T-cell (primary cell): Measurements from ENCODE around the gene KCNJ14. TPM values are rescaled to one million over a fixed set of nuclear protein-coding genes. Genes with fewer than 3 reads are reported as not detected.

Experiments
- ATAC-seq, 4 experiments: fragments of 200-7000 bp in 3 of 4; fragments of 150-1000 bp in 1 of 4; cut with Tn5 transposase; replicated peaks in 1 of 4; 1 replicate in 3 of 4; 2 replicates in 1 of 4; pipeline ENCODE4 v1.10.0; 2021; ENCODE audit warnings: moderate library complexity in 3 of 4, mild to moderate bottlenecking in 2 of 4, moderate number of reproducible peaks in 1 of 4
- CTCF ChIA-PET, 2 donors: fragments of 300-600 bp; sonication (Branson Sonifier 250); formaldehyde crosslinking; loops; one replicate each; lab custom pipeline; 2022; ENCODE audit warnings: antibody characterized with exemption in 2 of 2; lab: Charles Lee
- POLR2A ChIA-PET, 2 donors: fragments of 300-600 bp; sonication (Branson Sonifier 250); formaldehyde crosslinking; loops; one replicate each; lab custom pipeline; 2022; ENCODE audit warnings: antibody characterized with exemption in 2 of 2; lab: Charles Lee
- DNase-seq, 35 experiments: peaks; one replicate each; pipeline versions ENCODE4 v3.0.0 to v3.0.0-alpha.2; 2013 to 2023
- H3K27ac ChIP-seq: one replicate; pipeline ENCODE4 v1.5.1; 2013; ENCODE audit warnings: low read length
- H3K27me3 ChIP-seq, 2 experiments: replicated peaks in 1 of 2; 1 replicate in 1 of 2; 2 replicates in 1 of 2; pipeline versions ENCODE4 v1.6.1 to v1.7.0; 2013; ENCODE audit warnings: low read length in 1 of 2, mixed read lengths in 1 of 2; ENCODE audit not compliant: control insufficient read depth in 2 of 2, insufficient read depth in 2 of 2; ENCODE audit errors: extremely low read depth in 1 of 2
- H3K36me3 ChIP-seq, 2 donors: 1 replicate in 1 of 2; 2 replicates in 1 of 2; pipeline versions ENCODE4 v1.6.1 to v1.7.0; 2013; ENCODE audit warnings: low read length in 1 of 2; ENCODE audit not compliant: control insufficient read depth in 2 of 2, insufficient read depth in 1 of 2; ENCODE audit errors: extremely low read depth in 1 of 2
- H3K4me1 ChIP-seq, 2 experiments: 1 replicate in 1 of 2; 2 replicates in 1 of 2; pipeline versions ENCODE4 v1.6.1 to v1.7.0; 2013; ENCODE audit warnings: low read length in 2 of 2, mixed read lengths in 1 of 2; ENCODE audit not compliant: insufficient read depth in 2 of 2, control insufficient read depth in 1 of 2; ENCODE audit errors: extremely low read depth in 1 of 2
- H3K4me3 ChIP-seq, 2 donors: 1 replicate in 1 of 2; 2 replicates in 1 of 2; pipeline versions ENCODE4 v1.5.1 to v1.7.0; 2013; ENCODE audit warnings: mild to moderate bottlenecking in 2 of 2, low read length in 1 of 2, moderate library complexity in 1 of 2; ENCODE audit not compliant: control insufficient read depth in 1 of 2; ENCODE audit errors: extremely low read depth in 1 of 2
- H3K9me3 ChIP-seq: 2 replicates; pipeline ENCODE4 v1.7.0; 2013
- H3K27ac Mint-ChIP-seq, 2 donors: one replicate each; pipeline ENCODE4 v1.8.0; 2020 to 2021; ENCODE audit warnings: mild to moderate bottlenecking in 2 of 2, mixed read lengths in 2 of 2
- H3K27me3 Mint-ChIP-seq, 2 donors: one replicate each; pipeline ENCODE4 v1.8.0; 2021 to 2022; ENCODE audit warnings: mixed read lengths in 2 of 2
- H3K36me3 Mint-ChIP-seq: one replicate; pipeline ENCODE4 v1.8.0; 2021; ENCODE audit warnings: mixed read lengths
- H3K4me1 Mint-ChIP-seq, 3 donors: one replicate each; pipeline ENCODE4 v1.8.0; 2020 to 2022; ENCODE audit warnings: mixed read lengths in 3 of 3, mild to moderate bottlenecking in 1 of 3
- H3K4me3 Mint-ChIP-seq, 3 donors: one replicate each; pipeline ENCODE4 v1.8.0; 2020 to 2022; ENCODE audit warnings: mild to moderate bottlenecking in 3 of 3, mixed read lengths in 3 of 3, moderate library complexity in 3 of 3
- H3K9me3 Mint-ChIP-seq, 3 donors: one replicate each; pipeline ENCODE4 v1.8.0; 2020 to 2022; ENCODE audit warnings: mixed read lengths in 3 of 3
- WGBS: methylation state at CpG from one replicate; pipeline ENCODE4 v1.1.5; 2013; ENCODE audit warnings: missing lambda C conversion rate; ENCODE audit not compliant: insufficient coverage; 5-methylcytosine and 5-hydroxymethylcytosine counted together
- total RNA-seq, 35 experiments: library from RNA in 6 of 35; stranded (reverse) in 6 of 35; fragments of 120-200 nt in 1 of 35; gene quantifications; one replicate each; pipeline versions ENCODE4 v1.2.1 to v1.2.4 and lab custom pipeline; 2013 to 2026

KCNJ14 gene
- total RNA-seq (1 to 10 TPM; 2.6 to 3.5 (median 3.2) TPM), total RNA-seq (lab: John Stamatoyannopoulos, UW) (1.2 to 9.0 (median 3.1) reads per million in 29 experiments)
- 1.1 TPM for total RNA-seq (2013)

DNA sequence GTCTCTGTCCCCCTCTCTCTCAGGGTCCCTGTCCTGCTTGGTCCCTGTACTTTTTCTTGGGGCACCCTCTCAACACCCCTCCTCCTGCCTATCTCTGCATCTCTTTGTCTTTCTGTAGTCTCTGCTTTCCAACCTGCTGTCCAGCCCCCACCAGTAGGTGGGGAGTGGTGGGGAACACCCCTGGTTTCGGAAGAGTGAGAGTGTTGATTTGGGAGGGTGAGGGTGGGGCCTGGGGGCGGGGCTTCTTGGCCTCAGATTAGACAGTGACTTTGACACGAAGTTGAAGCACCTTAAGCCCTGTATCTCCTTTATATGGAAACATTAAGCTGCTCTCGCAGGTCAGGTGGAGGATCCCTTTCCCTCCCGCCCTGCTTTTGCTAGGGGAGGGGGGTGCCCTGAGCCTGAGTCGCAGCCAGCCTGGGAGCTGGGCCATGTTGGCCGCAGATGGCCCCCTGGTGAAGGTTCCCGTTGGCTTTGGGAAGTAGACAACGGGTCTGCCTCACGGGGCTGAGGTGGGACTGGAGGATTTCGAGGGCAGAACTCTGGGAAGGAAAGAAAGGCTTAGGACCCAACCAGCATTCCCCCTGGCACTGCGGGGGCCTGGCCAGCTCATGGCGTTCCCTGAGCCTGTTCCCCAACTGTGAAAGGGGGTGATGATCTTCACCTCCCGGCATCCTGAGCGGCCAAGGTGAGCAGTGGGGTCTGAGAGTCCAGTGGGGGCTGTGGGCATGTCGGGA is at the start of gene KCNJ14:
TSS of gene KCNJ14 (plus strand) at position 404 of the 737 bp plus-strand sequence. CDS start 6,151 bp downstream, outside the sequence.
- peaks cover 24 to 53% of the 10 kb centered on the region in 2 donors for H3K36me3 ChIP-seq
- peak within 1 kb of the TSS in 1 of 2 donors; percentile 19 for H3K27ac Mint-ChIP-seq

GRCh38 chr19:48405850-48406249 is 49.5 kb upstream of the KCNJ14 start:
- H3K4me3 ChIP-seq, result no peak overlapping the region
- Mint-ChIP-seq H3K36me3 (no peaks in the 10 kb centered on the region), H3K27me3 (peaks cover 11 to 15% of the 10 kb centered on the region in 2 donors), H3K4me3 (no peak overlapping the region), H3K4me1 (peaks cover 6% of the 10 kb centered on the region in 3 donors), H3K27ac (no peak overlapping the region), H3K9me3 (peaks cover 0 to 5% (median 0%) of the 10 kb centered on the region in 3 donors)
- peaks cover 0 to 6% of the 10 kb centered on the region in 2 experiments for H3K4me1 ChIP-seq
- ChIA-PET POLR2A (no interaction called here), CTCF (no interaction called here)
- peaks cover 0 to 11% of the 10 kb centered on the region in 2 experiments for H3K27me3 ChIP-seq
- no peaks in the 10 kb centered on the region for H3K9me3 ChIP-seq
- 74% methylated on average over 11 of the region's 13 CpGs for WGBS
- ATAC-seq, result no peak
- no peak for DNase-seq
- H3K36me3 ChIP-seq, result no peaks in the 10 kb centered on the region
- H3K27ac ChIP-seq, result no peak overlapping the region

More for the DNA sequence above, at the start of gene KCNJ14:
- Histone ChIP-seq H3K27ac (no peak within 1 kb of the TSS), H3K4me3 (no peak within 1 kb of the TSS), H3K9me3 (no peaks in the 10 kb centered on the region), H3K4me1 (peaks cover 0 to 4% of the 10 kb centered on the region in 2 experiments), H3K27me3 (no peaks in the 10 kb centered on the region)
- WGBS, result 95% methylated on average over 10 of the region's 16 CpGs
- H3K36me3 Mint-ChIP-seq, result peaks cover 15% of the 10 kb centered on the region
- peaks cover 4 to 9% (median 5%) of the 10 kb centered on the region in 3 donors for H3K4me1 Mint-ChIP-seq
- no peak for ATAC-seq
- no peaks in the 10 kb centered on the region for H3K27me3 Mint-ChIP-seq
- DNase-seq, result no peak
- no peak within 1 kb of the TSS for H3K4me3 Mint-ChIP-seq
- POLR2A ChIA-PET, result no interaction called here
- H3K9me3 Mint-ChIP-seq, result no peaks in the 10 kb centered on the region
- CTCF ChIA-PET, result interaction anchor here in 1 of 2 donors (0.5 kb wide), 1 partner anchor 166 kb away, joined by 5 read pairs; no protein-coding TSS in a partner anchor

DNA sequence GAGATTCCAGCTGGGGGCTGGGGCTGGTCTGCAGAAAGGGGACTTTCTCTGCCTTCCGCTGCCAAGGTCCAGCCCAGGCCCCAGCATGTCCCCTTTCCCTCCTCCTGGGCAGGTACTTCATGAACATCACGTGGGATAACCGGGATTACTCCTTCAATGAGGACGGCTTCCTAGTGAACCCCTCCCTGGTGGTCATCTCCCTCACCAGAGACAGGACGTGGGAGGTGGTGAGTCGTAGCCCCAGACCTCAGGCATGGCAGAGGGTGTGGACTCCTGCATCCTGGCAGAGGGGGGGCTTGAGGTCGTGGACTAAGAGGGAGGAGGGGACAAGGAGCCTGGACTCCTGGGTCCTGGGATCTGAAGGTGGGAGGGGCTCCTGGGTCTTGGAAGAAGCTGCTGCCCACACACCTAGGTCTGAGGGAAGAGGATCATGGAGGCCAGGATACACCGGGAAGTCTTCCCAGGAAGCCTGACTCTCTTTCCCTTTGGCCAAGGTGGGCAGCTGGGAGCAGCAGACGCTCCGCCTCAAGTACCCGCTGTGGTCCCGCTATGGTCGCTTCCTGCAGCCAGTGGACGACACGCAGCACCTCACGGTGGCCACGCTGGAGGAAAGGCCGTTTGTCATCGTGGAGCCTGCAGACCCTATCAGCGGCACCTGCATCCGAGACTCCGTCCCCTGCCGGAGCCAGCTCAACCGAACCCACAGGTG is 41.3 kb upstream of the KCNJ14 start:
- Histone ChIP-seq H3K4me3 (peak overlapping the region in 1 of 2 donors; percentile 43), H3K27me3 (peaks cover 0 to 49% of the 10 kb centered on the region in 2 experiments), H3K36me3 (no peaks in the 10 kb centered on the region), H3K9me3 (no peaks in the 10 kb centered on the region), H3K4me1 (peaks cover 0 to 29% of the 10 kb centered on the region in 2 experiments), H3K27ac (no peak overlapping the region)
- Mint-ChIP-seq H3K27me3 (peaks cover 1 to 15% of the 10 kb centered on the region in 2 donors), H3K36me3 (no peaks in the 10 kb centered on the region), H3K4me1 (peaks cover 16 to 31% (median 24%) of the 10 kb centered on the region in 3 donors), H3K9me3 (no peaks in the 10 kb centered on the region), H3K27ac (peak overlapping the region in 1 of 2 donors; percentile 55), H3K4me3 (peak overlapping the region in 2 of 3 donors; percentile 76 to 85)
- no peak for ATAC-seq
- POLR2A ChIA-PET, result interaction anchor here in 1 of 2 donors (0.6 kb wide), 1 partner anchor 89 kb away, joined by 9 read pairs; the partner anchor contains the start of gene EMP3
- WGBS, result 60% methylated on average over 21 of the region's 24 CpGs
- no peak for DNase-seq
- CTCF ChIA-PET, result no interaction called here

DNA sequence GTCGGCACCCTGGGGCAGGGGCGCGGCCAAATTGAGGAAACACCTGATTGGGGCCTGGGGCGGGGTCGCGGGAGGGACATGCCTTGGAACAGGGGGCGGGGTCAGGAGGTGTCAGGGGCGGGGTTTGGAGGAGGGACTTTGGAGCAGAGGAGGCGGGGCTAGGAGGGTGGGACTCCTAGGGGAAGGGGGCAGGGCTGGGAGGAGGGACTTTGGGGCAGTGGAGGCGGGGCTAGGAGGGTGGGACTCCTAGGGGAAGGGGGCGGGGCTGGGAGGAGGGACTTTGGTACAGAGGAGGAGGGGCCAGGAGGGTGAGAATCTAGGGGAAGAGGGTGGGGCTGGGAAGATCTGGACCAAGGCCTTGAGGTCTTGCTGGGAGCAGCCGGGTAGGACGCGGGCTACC is 40.0 kb upstream of the KCNJ14 start:
- H3K9me3 ChIP-seq, result no peaks in the 10 kb centered on the region
- H3K27ac ChIP-seq, result no peak overlapping the region
- DNase-seq, result peak; percentile 39 to 83 (median 65)
- CTCF ChIA-PET, result interaction anchor here in 1 of 2 donors (0.6 kb wide), 1 partner anchor 12 kb away, joined by 3 read pairs; no protein-coding TSS in a partner anchor
- H3K4me1 Mint-ChIP-seq, result peaks cover 20 to 35% (median 27%) of the 10 kb centered on the region in 3 donors
- H3K4me1 ChIP-seq, result peaks cover 0 to 35% of the 10 kb centered on the region in 2 experiments
- POLR2A ChIA-PET, result no interaction called here
- no peaks in the 10 kb centered on the region for H3K36me3 ChIP-seq
- no peak overlapping the region for H3K27ac Mint-ChIP-seq
- no peaks in the 10 kb centered on the region for H3K36me3 Mint-ChIP-seq
- ATAC-seq, result peak; percentile 59 to 77 (median 72)
- 4% methylated on average over 11 of the region's 14 CpGs for WGBS
- H3K4me3 Mint-ChIP-seq, result peak overlapping the region; percentile 3 to 85 (median 76)
- no peaks in the 10 kb centered on the region for H3K9me3 Mint-ChIP-seq
- H3K27me3 Mint-ChIP-seq, result peaks cover 4 to 17% of the 10 kb centered on the region in 2 donors
- H3K27me3 ChIP-seq, result peaks cover 0 to 55% of the 10 kb centered on the region in 2 experiments
- peak overlapping the region in 1 of 2 donors; percentile 43 for H3K4me3 ChIP-seq

DNA sequence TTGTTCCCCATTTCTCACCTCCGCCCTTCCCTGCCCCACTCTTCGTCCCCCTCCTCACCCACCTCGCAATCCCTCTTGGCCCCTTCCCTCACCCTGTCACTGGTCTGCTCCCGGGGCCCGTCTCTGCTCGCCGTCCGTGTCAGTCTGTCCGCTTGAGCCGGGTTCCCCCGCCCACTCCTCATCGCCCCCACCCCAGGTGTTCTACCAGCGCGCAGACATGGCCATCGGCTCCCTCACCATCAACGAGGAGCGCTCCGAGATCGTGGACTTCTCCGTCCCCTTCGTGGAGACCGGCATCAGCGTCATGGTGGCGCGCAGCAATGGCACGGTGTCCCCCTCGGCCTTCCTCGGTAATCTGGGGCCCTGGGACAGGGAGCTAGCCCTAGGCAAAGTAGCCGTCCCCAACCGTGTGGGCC is 39.6 kb upstream of the KCNJ14 start:
- Mint-ChIP-seq H3K4me1 (peaks cover 20 to 35% (median 27%) of the 10 kb centered on the region in 3 donors), H3K4me3 (peak overlapping the region in 1 of 3 donors; percentile 85), H3K27ac (no peak overlapping the region), H3K9me3 (no peaks in the 10 kb centered on the region), H3K27me3 (peaks cover 4 to 17% of the 10 kb centered on the region in 2 donors), H3K36me3 (no peaks in the 10 kb centered on the region)
- DNase-seq, result no peak
- H3K27ac ChIP-seq, result no peak overlapping the region
- POLR2A ChIA-PET, result no interaction called here
- ATAC-seq, result no peak
- no peaks in the 10 kb centered on the region for H3K36me3 ChIP-seq
- H3K4me3 ChIP-seq, result no peak overlapping the region
- H3K4me1 ChIP-seq, result peaks cover 0 to 35% of the 10 kb centered on the region in 2 experiments
- CTCF ChIA-PET, result no interaction called here
- no peaks in the 10 kb centered on the region for H3K9me3 ChIP-seq
- peaks cover 0 to 55% of the 10 kb centered on the region in 2 experiments for H3K27me3 ChIP-seq
- 37% methylated on average over 30 of the region's 30 CpGs for WGBS

DNA sequence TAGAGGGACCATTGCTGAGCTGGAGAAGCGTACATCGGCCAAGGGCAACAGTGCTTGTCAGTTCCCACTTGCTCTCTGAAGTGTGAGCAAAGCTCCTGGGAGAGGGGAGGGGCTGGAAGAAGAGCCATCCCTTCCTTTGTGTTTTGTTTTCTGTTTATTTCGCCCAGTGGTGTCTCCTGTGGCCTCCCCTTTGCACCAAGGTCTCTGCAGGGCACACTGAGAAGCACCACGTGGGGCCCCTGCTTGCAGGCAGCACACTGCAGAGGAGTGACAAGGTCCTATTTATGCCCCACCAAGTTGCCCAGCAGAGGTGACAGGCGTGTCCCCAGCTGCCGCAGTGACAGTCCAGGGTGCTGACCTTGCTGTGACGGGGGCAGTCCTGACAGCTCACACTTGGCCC is 38.0 kb upstream of the KCNJ14 start:
- Mint-ChIP-seq H3K27ac (no peak overlapping the region), H3K4me3 (no peak overlapping the region)

More for the DNA sequence above, 38.0 kb upstream of the KCNJ14 start:
- Histone ChIP-seq H3K27me3 (peaks cover 0 to 61% of the 10 kb centered on the region in 2 experiments), H3K36me3 (no peaks in the 10 kb centered on the region), H3K9me3 (no peaks in the 10 kb centered on the region), H3K27ac (no peak overlapping the region), H3K4me3 (no peak overlapping the region), H3K4me1 (peaks cover 0 to 35% of the 10 kb centered on the region in 2 experiments)
- 89% methylated on average over 4 of the region's 7 CpGs for WGBS
- no peak for ATAC-seq
- H3K4me1 Mint-ChIP-seq, result peaks cover 20 to 35% (median 27%) of the 10 kb centered on the region in 3 donors
- H3K36me3 Mint-ChIP-seq, result no peaks in the 10 kb centered on the region
- no peak for DNase-seq
- ChIA-PET CTCF (no interaction called here), POLR2A (no interaction called here)
- no peaks in the 10 kb centered on the region for H3K9me3 Mint-ChIP-seq
- H3K27me3 Mint-ChIP-seq, result peaks cover 4 to 17% of the 10 kb centered on the region in 2 donors
